CD8-positive, alpha-beta memory T cell (primary cell): Measurements from ENCODE around the gene PRCP. TPM values are rescaled to one million over a fixed set of nuclear protein-coding genes. Genes with fewer than 3 reads are reported as not detected.

Source experiments
- CTCF ChIA-PET: fragments of 350-600 bp; sonication (Branson Sonifier 250); formaldehyde crosslinking; loops from one replicate; lab custom pipeline; 2021; ENCODE audit warnings: antibody characterized with exemption; lab: Charles Lee
- POLR2A ChIA-PET: fragments of 350-600 bp; sonication (Branson Sonifier 250); formaldehyde crosslinking; loops from one replicate; lab custom pipeline; 2021; ENCODE audit warnings: antibody characterized with exemption; lab: Charles Lee
- DNase-seq, 5 donors: peaks; one replicate each; pipeline versions ENCODE4 v3.0.0 to v3.0.0-alpha.2; 2020 to 2022; ENCODE audit warnings: mixed read lengths in 1 of 5
- H3K27ac ChIP-seq: one replicate; pipeline ENCODE4 v1.7.0; 2013; ENCODE audit warnings: low read depth, mild to moderate bottlenecking, low read length, moderate library complexity
- H3K27me3 ChIP-seq: 2 replicates; pipeline ENCODE4 v1.7.0; 2013; ENCODE audit warnings: low read length, mild to moderate bottlenecking; ENCODE audit not compliant: insufficient read depth, poor library complexity, severe bottlenecking
- H3K36me3 ChIP-seq: 2 replicates; pipeline ENCODE4 v1.7.0; 2013; ENCODE audit warnings: mild to moderate bottlenecking, low read length, moderate library complexity; ENCODE audit not compliant: insufficient read depth
- H3K4me1 ChIP-seq: 2 replicates; pipeline ENCODE4 v1.7.0; 2013; ENCODE audit warnings: mild to moderate bottlenecking, low read length, moderate library complexity; ENCODE audit not compliant: insufficient read depth
- H3K4me3 ChIP-seq: 2 replicates; pipeline ENCODE4 v1.7.0; 2013; ENCODE audit warnings: mild to moderate bottlenecking, low read length
- H3K9me3 ChIP-seq: 2 replicates; pipeline ENCODE4 v1.7.0; 2013; ENCODE audit warnings: mild to moderate bottlenecking, low read length
- H3K27ac Mint-ChIP-seq, 8 donors: one replicate each; pipeline ENCODE4 v1.8.0; 2020 to 2021; ENCODE audit warnings: mixed read lengths in 8 of 8, mild to moderate bottlenecking in 6 of 8, inconsistent platforms in 3 of 8, moderate library complexity in 3 of 8
- H3K27me3 Mint-ChIP-seq, 2 donors: one replicate each; pipeline ENCODE4 v1.8.0; 2020 to 2021; ENCODE audit warnings: mixed read lengths in 2 of 2, mild to moderate bottlenecking in 1 of 2, moderate library complexity in 1 of 2
- H3K36me3 Mint-ChIP-seq, 3 donors: one replicate each; pipeline ENCODE4 v1.8.0; 2020 to 2021; ENCODE audit warnings: mixed read lengths in 3 of 3, inconsistent platforms in 1 of 3, mild to moderate bottlenecking in 1 of 3
- H3K4me1 Mint-ChIP-seq, 3 donors: one replicate each; pipeline ENCODE4 v1.8.0; 2020 to 2021; ENCODE audit warnings: mixed read lengths in 3 of 3, inconsistent platforms in 1 of 3, mild to moderate bottlenecking in 1 of 3
- H3K4me3 Mint-ChIP-seq, 7 donors: one replicate each; pipeline ENCODE4 v1.8.0; 2020 to 2021; ENCODE audit warnings: mixed read lengths in 7 of 7, mild to moderate bottlenecking in 6 of 7, moderate library complexity in 4 of 7, inconsistent platforms in 2 of 7
- H3K9me3 Mint-ChIP-seq, 5 donors: one replicate each; pipeline ENCODE4 v1.8.0; 2020 to 2022; ENCODE audit warnings: mixed read lengths in 5 of 5, mild to moderate bottlenecking in 3 of 5, moderate library complexity in 2 of 5, inconsistent platforms in 1 of 5
- polyA plus RNA-seq: library from polyadenylated mRNA; unstranded; fragments of 300-500 nt; fragmentation: Illumina TruSeq; gene quantifications from one replicate; pipeline ENCODE4 v1.2.3, GENCODE V29; 2021
- total RNA-seq, 2 experiments: library from RNA; stranded (reverse); gene quantifications; one replicate each; pipeline ENCODE4 v1.2.3, GENCODE V29; 2021

Gene PRCP
- total and polyA plus RNA-seq, 3 experiments from 2014 or later, result 26.5 to 37.1 (median 27.1) TPM

DNA sequence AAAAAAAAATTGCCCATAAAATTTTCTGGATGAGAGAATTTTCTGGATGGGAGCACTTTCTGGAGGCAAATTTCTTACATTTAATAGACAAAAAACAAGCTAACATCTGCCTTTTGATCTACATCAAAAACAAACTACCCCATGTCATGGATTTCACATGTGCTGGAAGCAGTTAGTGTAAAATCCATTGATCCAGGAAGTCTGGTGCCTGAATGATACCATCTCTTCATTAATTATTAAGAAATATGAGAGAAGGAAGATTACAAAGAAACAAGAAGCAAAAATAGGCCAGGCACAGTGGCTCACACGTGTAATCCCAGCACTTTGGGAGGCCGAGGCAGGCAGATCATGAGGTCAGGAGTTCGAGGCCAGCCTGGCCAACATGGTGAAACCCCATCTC, 113.4 kb downstream of the PRCP start:
- Mint-ChIP-seq H3K4me3 (no peak overlapping the region), H3K4me1 (no peaks in the 10 kb centered on the region), H3K27ac (no peak overlapping the region), H3K36me3 (no peaks in the 10 kb centered on the region), H3K27me3 (peaks cover 1 to 13% of the 10 kb centered on the region in 2 donors), H3K9me3 (peaks cover 0 to 8% (median 2%) of the 10 kb centered on the region in 5 donors)
- Histone ChIP-seq H3K9me3 (no peaks in the 10 kb centered on the region), H3K36me3 (no peaks in the 10 kb centered on the region), H3K27me3 (no peaks in the 10 kb centered on the region), H3K4me1 (no peaks in the 10 kb centered on the region), H3K4me3 (no peak overlapping the region), H3K27ac (no peak overlapping the region)
- ChIA-PET POLR2A (no interaction called here), CTCF (no interaction called here)
- no peak for DNase-seq

GRCh38 chr11:82786001-82786400, 114.2 kb downstream of the PRCP start:
- Mint-ChIP-seq H3K4me3 (no peak overlapping the region), H3K9me3 (peaks cover 0 to 8% (median 6%) of the 10 kb centered on the region in 5 donors), H3K4me1 (no peaks in the 10 kb centered on the region), H3K36me3 (no peaks in the 10 kb centered on the region), H3K27ac (no peak overlapping the region), H3K27me3 (peaks cover 1 to 13% of the 10 kb centered on the region in 2 donors)
- DNase-seq, result no peak
- no peaks in the 10 kb centered on the region for H3K4me1 ChIP-seq
- H3K36me3 ChIP-seq, result no peaks in the 10 kb centered on the region
- ChIA-PET POLR2A (no interaction called here), CTCF (no interaction called here)
- no peaks in the 10 kb centered on the region for H3K27me3 ChIP-seq
- H3K27ac ChIP-seq, result no peak overlapping the region
- H3K9me3 ChIP-seq, result no peaks in the 10 kb centered on the region
- H3K4me3 ChIP-seq, result no peak overlapping the region

- H3K27ac Mint-ChIP-seq, result no peak overlapping the region
- H3K4me1 ChIP-seq, result no peaks in the 10 kb centered on the region
- H3K4me3 Mint-ChIP-seq, result no peak overlapping the region
- no peaks in the 10 kb centered on the region for H3K4me1 Mint-ChIP-seq
- no peak for DNase-seq
- no peaks in the 10 kb centered on the region for H3K36me3 Mint-ChIP-seq
- no peaks in the 10 kb centered on the region for H3K9me3 ChIP-seq
- H3K4me3 ChIP-seq, result no peak overlapping the region
- CTCF ChIA-PET, result no interaction called here
- no peak overlapping the region for H3K27ac ChIP-seq
- H3K27me3 ChIP-seq, result no peaks in the 10 kb centered on the region
- H3K9me3 Mint-ChIP-seq, result peaks cover 1 to 14% (median 9%) of the 10 kb centered on the region in 5 donors
- POLR2A ChIA-PET, result no interaction called here
- no peaks in the 10 kb centered on the region for H3K36me3 ChIP-seq
- H3K27me3 Mint-ChIP-seq, result peaks cover 3 to 16% of the 10 kb centered on the region in 2 donors
These were observed 117.3 kb downstream of the PRCP start for GRCh38 chr11:82782825-82783374.

GRCh38 chr11:82778776-82779175, 121.5 kb downstream of the PRCP start:
- H3K27me3 ChIP-seq, result no peaks in the 10 kb centered on the region
- no peaks in the 10 kb centered on the region for H3K36me3 ChIP-seq
- peaks cover 20 to 33% (median 24%) of the 10 kb centered on the region in 5 donors for H3K9me3 Mint-ChIP-seq
- H3K4me1 ChIP-seq, result no peaks in the 10 kb centered on the region
- H3K36me3 Mint-ChIP-seq, result peaks cover 0 to 2% (median 0%) of the 10 kb centered on the region in 3 donors
- no peak overlapping the region for H3K27ac ChIP-seq
- H3K4me3 ChIP-seq, result no peak overlapping the region
- H3K4me1 Mint-ChIP-seq, result no peaks in the 10 kb centered on the region
- H3K4me3 Mint-ChIP-seq, result no peak overlapping the region
- no peak for DNase-seq
- CTCF ChIA-PET, result no interaction called here
- POLR2A ChIA-PET, result no interaction called here
- H3K27me3 Mint-ChIP-seq, result peaks cover 2 to 25% of the 10 kb centered on the region in 2 donors
- H3K27ac Mint-ChIP-seq, result no peak overlapping the region
- H3K9me3 ChIP-seq, result no peaks in the 10 kb centered on the region

GRCh38 chr11:82776377-82776776, 123.9 kb downstream of the PRCP start:
- Histone ChIP-seq H3K4me3 (no peak overlapping the region), H3K27ac (no peak overlapping the region), H3K4me1 (no peaks in the 10 kb centered on the region), H3K27me3 (no peaks in the 10 kb centered on the region), H3K36me3 (no peaks in the 10 kb centered on the region), H3K9me3 (no peaks in the 10 kb centered on the region)
- Mint-ChIP-seq H3K4me3 (no peak overlapping the region), H3K4me1 (no peaks in the 10 kb centered on the region), H3K36me3 (peaks cover 0 to 2% (median 0%) of the 10 kb centered on the region in 3 donors), H3K27me3 (peaks cover 2 to 30% of the 10 kb centered on the region in 2 donors), H3K27ac (no peak overlapping the region), H3K9me3 (peaks cover 16 to 33% (median 23%) of the 10 kb centered on the region in 5 donors)
- no peak for DNase-seq
- ChIA-PET POLR2A (no interaction called here), CTCF (no interaction called here)

DNA sequence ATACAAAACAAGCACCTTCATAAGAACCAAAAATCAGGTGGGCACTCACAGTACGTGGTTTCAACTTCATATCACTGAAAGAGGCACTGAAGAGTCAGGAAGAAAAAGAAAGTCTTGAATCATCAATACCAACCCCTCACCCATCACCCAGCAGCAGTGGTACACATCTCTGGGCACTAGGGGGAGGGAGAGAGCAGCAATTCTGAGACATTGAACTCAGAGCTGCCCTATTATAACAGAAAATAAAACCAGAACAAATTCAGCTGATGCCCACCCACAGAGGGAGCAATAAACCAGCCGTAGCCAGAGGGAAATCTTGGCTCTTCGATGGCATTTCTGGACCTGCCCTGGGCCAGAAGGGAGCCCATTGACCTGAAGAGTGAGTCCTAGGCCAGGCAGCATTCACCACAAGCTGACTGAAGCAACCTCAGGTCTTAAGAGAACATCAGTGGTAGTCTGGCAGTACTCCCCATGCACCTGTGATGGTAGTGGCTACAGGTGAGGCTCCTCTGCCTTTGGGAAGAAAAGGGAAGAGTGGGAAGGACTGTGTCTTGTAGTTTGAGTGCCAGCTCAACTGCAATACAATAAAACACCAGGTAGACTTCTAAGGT, 124.4 kb downstream of the PRCP start:
- Histone ChIP-seq H3K9me3 (no peaks in the 10 kb centered on the region), H3K27me3 (no peaks in the 10 kb centered on the region), H3K4me3 (no peak overlapping the region), H3K27ac (no peak overlapping the region), H3K36me3 (no peaks in the 10 kb centered on the region), H3K4me1 (no peaks in the 10 kb centered on the region)
- no peaks in the 10 kb centered on the region for H3K4me1 Mint-ChIP-seq
- peak in 1 of 5 donors; percentile 10 for DNase-seq
- H3K27me3 Mint-ChIP-seq, result peaks cover 2 to 30% of the 10 kb centered on the region in 2 donors
- H3K4me3 Mint-ChIP-seq, result no peak overlapping the region
- CTCF ChIA-PET, result no interaction called here
- POLR2A ChIA-PET, result no interaction called here
- peaks cover 0 to 2% (median 0%) of the 10 kb centered on the region in 3 donors for H3K36me3 Mint-ChIP-seq
- H3K9me3 Mint-ChIP-seq, result peaks cover 16 to 32% (median 23%) of the 10 kb centered on the region in 5 donors
- no peak overlapping the region for H3K27ac Mint-ChIP-seq

GRCh38 chr11:82775218-82775617, 125.0 kb downstream of the PRCP start:
- Mint-ChIP-seq H3K27ac (no peak overlapping the region), H3K27me3 (peaks cover 2 to 30% of the 10 kb centered on the region in 2 donors), H3K4me1 (no peaks in the 10 kb centered on the region), H3K4me3 (no peak overlapping the region), H3K9me3 (peaks cover 16 to 32% (median 22%) of the 10 kb centered on the region in 5 donors), H3K36me3 (peaks cover 0 to 2% (median 0%) of the 10 kb centered on the region in 3 donors)
- no peaks in the 10 kb centered on the region for H3K36me3 ChIP-seq
- H3K27ac ChIP-seq, result no peak overlapping the region
- no peaks in the 10 kb centered on the region for H3K9me3 ChIP-seq
- no peak for DNase-seq
- H3K4me3 ChIP-seq, result no peak overlapping the region
- ChIA-PET CTCF (no interaction called here), POLR2A (no interaction called here)
- no peaks in the 10 kb centered on the region for H3K4me1 ChIP-seq
- no peaks in the 10 kb centered on the region for H3K27me3 ChIP-seq
